Measurements from ENCODE around the gene THOP1. TPM values are rescaled to one million over a fixed set of nuclear protein-coding genes. Genes with fewer than 3 reads are reported as not detected.

Gene THOP1
- total RNA-seq, 4 donors from 2014 or later, result 10.4 to 23.2 (median 21.5) TPM

DNA sequence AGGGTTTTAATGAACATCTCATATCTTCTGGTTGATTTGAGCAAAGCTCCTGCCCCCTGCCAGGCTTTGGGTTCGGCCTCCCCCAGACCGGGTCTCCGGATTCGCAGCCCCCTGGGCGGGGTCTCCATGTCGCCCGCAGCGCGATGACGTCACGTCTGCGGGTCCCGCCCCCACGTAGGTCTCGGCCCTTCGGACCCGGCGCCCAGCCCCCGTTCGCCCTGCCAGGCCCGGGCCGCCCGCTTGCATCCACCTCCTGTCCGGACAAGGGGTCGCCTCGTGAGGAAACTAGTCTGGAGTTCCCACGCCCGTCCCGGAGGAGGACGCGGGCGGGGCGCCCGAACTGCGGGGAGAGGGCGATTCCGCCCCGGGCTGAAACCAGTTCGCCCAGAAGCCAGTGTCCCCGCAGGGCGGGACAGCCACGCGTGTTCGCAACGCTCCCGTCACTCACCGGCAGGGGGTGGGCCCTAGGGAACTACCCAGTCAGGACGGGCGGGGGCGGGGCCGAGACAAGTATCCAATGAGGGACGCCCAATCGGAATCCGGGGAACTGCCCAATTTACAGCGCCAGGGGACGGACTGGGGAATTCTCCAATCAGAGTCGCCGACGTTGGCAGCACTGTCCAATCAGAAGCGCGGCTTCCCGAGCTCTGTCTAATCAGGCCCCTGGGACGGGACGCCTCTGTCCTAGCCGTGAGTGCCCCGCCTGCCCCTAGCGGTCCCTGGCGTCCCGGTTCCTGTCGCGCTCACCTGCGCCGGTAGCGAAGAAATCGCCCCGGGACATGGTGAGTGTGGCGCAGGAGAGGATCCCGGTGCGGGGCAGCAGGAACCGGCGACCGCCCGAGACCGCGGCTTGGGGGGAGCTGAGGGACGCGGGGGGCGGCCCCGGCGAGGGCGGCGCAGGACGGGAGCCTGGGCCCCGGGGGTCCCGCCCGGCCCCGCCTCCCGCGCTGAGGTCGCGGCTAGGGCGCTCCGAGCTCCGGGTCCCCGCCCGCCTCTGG lies 55.8 kb downstream of the THOP1 start, which contains the start of gene ZNF555:
ZNF555 (plus strand) TSS at position 682 of the 998 bp plus-strand sequence; CDS start at position 780, 98 bp downstream.
- TF ChIP-seq, protein P1, sequence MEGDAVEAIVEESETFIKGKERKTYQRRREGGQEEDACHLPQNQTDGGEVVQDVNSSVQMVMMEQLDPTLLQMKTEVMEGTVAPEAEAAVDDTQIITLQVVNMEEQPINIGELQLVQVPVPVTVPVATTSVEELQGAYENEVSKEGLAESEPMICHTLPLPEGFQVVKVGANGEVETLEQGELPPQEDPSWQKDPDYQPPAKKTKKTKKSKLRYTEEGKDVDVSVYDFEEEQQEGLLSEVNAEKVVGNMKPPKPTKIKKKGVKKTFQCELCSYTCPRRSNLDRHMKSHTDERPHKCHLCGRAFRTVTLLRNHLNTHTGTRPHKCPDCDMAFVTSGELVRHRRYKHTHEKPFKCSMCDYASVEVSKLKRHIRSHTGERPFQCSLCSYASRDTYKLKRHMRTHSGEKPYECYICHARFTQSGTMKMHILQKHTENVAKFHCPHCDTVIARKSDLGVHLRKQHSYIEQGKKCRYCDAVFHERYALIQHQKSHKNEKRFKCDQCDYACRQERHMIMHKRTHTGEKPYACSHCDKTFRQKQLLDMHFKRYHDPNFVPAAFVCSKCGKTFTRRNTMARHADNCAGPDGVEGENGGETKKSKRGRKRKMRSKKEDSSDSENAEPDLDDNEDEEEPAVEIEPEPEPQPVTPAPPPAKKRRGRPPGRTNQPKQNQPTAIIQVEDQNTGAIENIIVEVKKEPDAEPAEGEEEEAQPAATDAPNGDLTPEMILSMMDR (IDR thresholded peaks at IDR 0.05; ENCODE audit: low read depth), result no peak

DNA sequence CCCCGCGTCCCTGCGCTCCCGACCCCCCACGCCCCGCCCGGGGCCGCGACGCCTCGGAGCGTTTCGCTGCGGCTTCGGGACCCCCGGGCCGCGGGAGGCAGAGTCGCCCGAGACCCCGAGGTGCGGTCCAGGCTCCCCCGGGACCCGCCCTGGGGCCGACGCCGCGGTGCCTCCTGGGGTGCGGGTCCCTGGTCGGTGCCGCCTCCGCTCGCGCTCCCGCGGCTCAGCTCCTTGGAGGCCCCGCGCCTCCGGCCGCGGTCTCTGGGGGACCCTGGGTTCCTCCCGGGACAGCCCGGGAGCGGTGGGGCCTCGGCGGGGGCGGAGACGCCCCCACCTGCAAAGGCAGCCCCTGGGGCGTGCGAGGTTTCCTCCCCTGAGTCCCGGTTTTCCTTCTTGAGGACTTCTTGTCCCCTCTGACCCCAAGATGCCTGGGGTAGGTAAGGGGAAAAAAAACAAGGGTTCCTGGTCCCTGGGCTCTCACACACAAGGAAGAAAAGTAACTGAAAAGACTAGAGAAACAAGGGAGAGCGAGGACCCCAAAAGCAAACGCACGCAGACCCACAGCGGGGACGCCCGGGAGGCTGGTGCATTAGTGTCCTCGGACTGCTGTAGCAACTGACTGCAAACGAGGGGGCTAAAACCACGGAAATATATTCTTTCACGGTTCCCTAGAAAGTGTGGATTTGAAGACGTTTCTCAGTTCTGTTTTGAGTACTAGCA lies 56.7 kb downstream of the THOP1 start:
- TF ChIP-seq, protein P1 (IDR thresholded peaks at IDR 0.05; ENCODE audit: low read depth), result no peak

DNA sequence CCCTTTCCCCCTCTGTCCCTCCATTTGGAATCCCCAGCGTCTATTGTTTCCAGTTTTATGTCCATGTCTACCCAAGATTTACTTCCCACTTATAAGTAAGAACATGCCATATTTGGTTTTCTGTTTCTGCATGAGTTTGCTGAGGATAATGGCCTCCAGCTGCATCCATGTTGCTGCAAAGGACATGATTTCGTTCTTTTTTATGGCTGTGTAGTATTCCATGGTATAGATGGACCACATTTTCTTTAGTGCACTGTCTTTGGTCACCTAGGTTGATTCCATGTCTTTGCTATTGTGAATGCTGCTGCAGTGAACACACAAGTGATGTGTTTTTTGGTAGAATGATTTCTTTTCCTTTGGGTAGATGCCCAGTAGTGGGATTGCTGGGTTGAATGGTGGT lies 59.8 kb downstream of the THOP1 start:
- TF ChIP-seq, protein P1 (IDR thresholded peaks at IDR 0.05; ENCODE audit: low read depth), result no peak

DNA sequence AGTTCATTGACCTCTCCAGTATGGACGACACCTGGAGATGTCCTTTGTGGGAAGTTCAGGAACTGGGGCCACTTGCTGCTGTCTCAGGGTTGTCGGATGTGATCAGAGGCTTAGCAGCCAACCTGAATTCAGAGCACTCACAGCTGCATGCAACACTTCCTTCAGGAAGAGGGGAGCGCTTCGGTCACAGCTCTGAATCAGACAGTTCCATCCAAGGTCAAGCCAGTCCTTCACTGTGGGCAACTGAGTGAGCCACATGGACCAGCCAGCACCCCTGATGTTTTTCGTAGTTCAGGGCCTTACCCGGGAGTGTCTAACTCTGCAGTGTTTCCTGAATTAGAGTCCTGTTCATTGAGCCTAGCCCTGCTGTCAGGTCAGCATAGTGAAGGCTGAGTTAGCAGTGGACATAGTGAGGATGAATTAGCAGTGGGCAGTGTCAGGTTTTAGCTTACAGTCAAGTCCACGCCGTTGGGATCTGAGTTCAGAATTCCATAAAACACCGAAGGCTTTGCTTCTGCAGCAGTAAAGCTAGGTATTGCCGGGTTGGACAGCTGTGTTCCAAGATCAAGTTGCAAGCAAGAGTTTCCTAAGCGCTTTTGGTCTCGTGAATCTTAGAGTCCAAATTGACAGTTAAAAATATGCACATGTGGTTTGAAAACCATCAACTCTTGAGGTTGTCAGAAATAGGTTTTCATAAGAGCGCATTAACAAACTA lies 61.0 kb downstream of the THOP1 start:
- TF ChIP-seq, protein P1 (IDR thresholded peaks at IDR 0.05; ENCODE audit: low read depth), result no peak

DNA sequence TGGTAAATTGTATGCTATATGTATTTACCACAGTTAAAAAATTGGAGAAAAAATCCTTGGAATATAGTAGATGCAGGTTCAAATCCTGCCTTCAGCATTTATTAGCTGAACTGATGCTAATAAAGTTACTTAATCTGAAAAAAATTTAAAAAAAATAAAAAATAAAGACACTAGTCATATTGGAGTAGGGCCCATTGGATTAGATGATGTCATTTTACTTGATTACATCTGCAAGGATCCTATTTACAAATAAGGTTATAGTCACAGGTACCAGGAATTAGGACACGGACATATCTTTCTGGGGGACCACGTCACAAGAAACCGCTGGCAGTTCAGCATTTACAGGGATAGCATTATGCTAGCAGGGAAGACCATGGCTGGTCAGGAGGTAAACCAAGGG lies 62.2 kb downstream of the THOP1 start:
- TF ChIP-seq, protein P1 (IDR thresholded peaks at IDR 0.05; ENCODE audit: low read depth), result no peak

DNA sequence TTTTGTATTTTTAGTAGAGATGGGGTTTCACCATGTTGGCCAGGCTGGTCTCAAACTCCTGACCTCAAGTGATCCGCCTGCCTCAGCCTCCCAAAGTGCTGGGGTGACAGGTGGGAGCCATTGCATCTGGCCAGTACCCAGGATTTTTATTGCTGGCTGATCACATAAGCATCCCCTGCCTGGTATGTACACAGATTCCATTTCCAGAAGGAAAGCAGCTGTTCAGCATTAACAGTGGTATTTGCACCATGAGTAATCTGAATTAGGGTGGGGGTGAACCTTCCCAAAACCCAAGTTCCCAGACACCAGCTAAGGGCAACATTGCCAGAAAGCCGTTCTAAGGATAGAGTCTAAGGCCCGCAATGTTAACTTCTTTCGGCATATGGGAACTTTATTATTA lies 63.3 kb downstream of the THOP1 start:
- TF ChIP-seq, protein P1 (IDR thresholded peaks at IDR 0.05; ENCODE audit: low read depth), result no peak

Measured in subcutaneous adipose tissue (tissue), 4 donors.